ENCODE data around the gene HBS1L. TPM values are rescaled to one million over a fixed set of nuclear protein-coding genes. Genes with fewer than 3 reads are reported as not detected.

HBS1L gene
- total and polyA plus RNA-seq, 9 of the 15 experiments (the other 6 are each of a cell fraction or from before 2014, with no cell fraction given): 101 to 199 (median 145) TPM

GRCh38 chr6:135097172-135097571, 42.5 kb upstream of the HBS1L start (continued):
- TF ChIP-seq MED1 (CRISPR knock-in tag; IDR thresholded peaks at IDR 0.05; ENCODE audit: borderline replicate concordance) (no peak), NEUROD1 (IDR thresholded peaks at IDR 0.05; ENCODE audit: borderline replicate concordance, low read depth, low read length, partially characterized antibody) (no peak), ARID1B (IDR thresholded peaks at IDR 0.05) (peak; percentile 92), USF2 (CRISPR knock-in tag; IDR thresholded peaks at IDR 0.05) (no peak), DIDO1 (tag; IDR thresholded peaks at IDR 0.05; ENCODE audit: low read depth) (no peak), MXD1 (CRISPR knock-in tag; IDR thresholded peaks at IDR 0.05; ENCODE audit: borderline replicate concordance, poor library complexity, severe bottlenecking) (no peak), SMAD2 (IDR thresholded peaks at IDR 0.05; ENCODE audit: low read depth, low read length) (no peak), MCM3 (IDR thresholded peaks at IDR 0.05) (no peak), ZNF408 (CRISPR knock-in tag; IDR thresholded peaks at IDR 0.05; ENCODE audit: low read depth) (no peak), FOXJ2 (tag; IDR thresholded peaks at IDR 0.05) (peak; percentile 97), PCBP2 (IDR thresholded peaks at IDR 0.05; ENCODE audit: low read depth, low read length, poor library complexity, severe bottlenecking) (no peak), RBM25 (IDR thresholded peaks at IDR 0.05; ENCODE audit: low read depth, low read length, severe bottlenecking) (no peak), CBFA2T2 (conservative IDR thresholded peaks at IDR 0.05) (peak; percentile 73), SLC30A9 (CRISPR knock-in tag; IDR thresholded peaks at IDR 0.05) (no peak), RNF219 (CRISPR knock-in tag; IDR thresholded peaks at IDR 0.05) (no peak), ZNF239 (CRISPR knock-in tag; IDR thresholded peaks at IDR 0.05) (no peak), C11orf30 (IDR thresholded peaks at IDR 0.05; ENCODE audit: low read depth) (no peak), RBM15 (IDR thresholded peaks at IDR 0.05; ENCODE audit: insufficient read depth, low read length) (no peak), HMG20A (CRISPR knock-in tag; conservative IDR thresholded peaks at IDR 0.05) (no peak), MTA2 (IDR thresholded peaks at IDR 0.05; ENCODE audit: low read depth) (peak; percentile 63; the same call in 1 of the 2 replicates), HDAC3 (IDR thresholded peaks at IDR 0.05; ENCODE audit: borderline replicate concordance, partially characterized antibody) (no peak), ZNF644 (tag; IDR thresholded peaks at IDR 0.05; ENCODE audit: low read depth) (0 out of 2 replicates have a peak, but pooled peaks have one; percentile 16), THRB (CRISPR knock-in tag; conservative IDR thresholded peaks at IDR 0.05) (no peak), KLF16 (IDR thresholded peaks at IDR 0.05) (peak; percentile 29; the same call in 1 of the 2 replicates), E2F4 (CRISPR knock-in tag; IDR thresholded peaks at IDR 0.05; ENCODE audit: low read depth) (no peak)
